Esophagus muscularis mucosa (tissue), 4 donors: ENCODE data around the gene NEU1.

Source experiments
- CTCF ChIP-seq, 3 experiments: fragments of 200-600 bp in 2 of 3; fragments of 450-650 bp in 1 of 3; sonication (generic) in 2 of 3; IDR thresholded peaks; one replicate each; pipeline ENCODE4 v1.5.1; 2017 to 2019; ENCODE audit warnings: antibody characterized with exemption in 3 of 3, mild to moderate bottlenecking in 2 of 3, moderate library complexity in 1 of 3
- EP300 ChIP-seq: sonication (generic); formaldehyde crosslinking; IDR thresholded peaks from one replicate; pipeline ENCODE4 v1.6.1; 2017; ENCODE audit warnings: antibody characterized with exemption
- POLR2A ChIP-seq: fragments of 450-650 bp; IDR thresholded peaks from one replicate; pipeline ENCODE4 v1.6.1; 2017; ENCODE audit warnings: antibody characterized with exemption, moderate library complexity, mild to moderate bottlenecking, low read depth
- POLR2AphosphoS5 ChIP-seq, 2 donors: sonication (generic); formaldehyde crosslinking; IDR thresholded peaks; one replicate each; pipeline ENCODE4 v1.6.1; 2017; ENCODE audit warnings: antibody characterized with exemption in 2 of 2

DNA sequence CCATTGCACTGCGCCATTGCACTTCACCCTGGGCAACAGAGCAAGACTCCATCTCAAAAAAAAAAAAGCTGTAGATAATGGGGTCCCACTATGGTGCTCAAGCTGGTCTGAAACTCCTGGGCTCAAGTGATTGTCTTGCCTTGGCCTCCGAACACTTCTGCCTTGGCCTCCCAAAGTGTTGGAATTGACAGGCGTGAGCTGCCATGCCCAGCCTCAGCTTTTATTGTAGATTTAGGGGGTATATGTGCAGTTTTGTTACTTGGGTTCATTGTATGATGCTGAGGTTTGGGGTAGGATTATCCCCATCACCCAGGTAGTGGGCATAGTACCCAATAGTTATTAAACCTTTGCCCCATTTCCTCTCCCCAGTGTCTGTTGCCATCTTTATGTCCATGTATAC, 23.7 kb downstream of the NEU1 start:
- TF ChIP-seq CTCF (IDR thresholded peaks at IDR 0.05): no peak
- TF ChIP-seq POLR2A: no peak
- no peak for TF ChIP-seq EP300
- TF ChIP-seq POLR2AphosphoS5 (IDR thresholded peaks at IDR 0.05): no peak
